HepG2 (cell line): ENCODE data around the gene STN1. TPM values are rescaled to one million over a fixed set of nuclear protein-coding genes. Genes with fewer than 3 reads are reported as not detected.
A peak's percentile ranks its signal among the peaks of the same experiment; 100 is the strongest.

Experiments used
- ARID3A ChIP-seq: IDR thresholded peaks from 2 replicates; pipeline ENCODE4 v1.6.1; 2012; ENCODE audit warnings: low read depth, low read length, improper control_type of control experiment
- CBX1 ChIP-seq: IDR thresholded peaks from one replicate; pipeline ENCODE4 v1.6.1; 2016; ENCODE audit warnings: antibody characterized with exemption, low read depth
- ELF3 ChIP-seq: IDR thresholded peaks from 2 replicates; pipeline ENCODE4 v1.6.1; 2016; ENCODE audit warnings: missing genetic modification reagents, missing compliant biosample characterization
- ETV6 ChIP-seq: sonication (generic); formaldehyde crosslinking; conservative IDR thresholded peaks from 2 replicates; pipeline ENCODE4 v1.4.0; 2020; ENCODE audit warnings: missing genetic modification reagents
- GABPB1 ChIP-seq: IDR thresholded peaks from 2 replicates; pipeline ENCODE4 v1.6.1; 2016; ENCODE audit warnings: mild to moderate bottlenecking, missing genetic modification reagents, moderate library complexity, missing compliant biosample characterization
- KDM5B ChIP-seq: sonication (generic); formaldehyde crosslinking; IDR thresholded peaks from 2 replicates; pipeline ENCODE4 v1.4.0; 2020; ENCODE audit warnings: missing genetic modification reagents, mild to moderate bottlenecking, borderline replicate concordance
- LCORL ChIP-seq, 2 experiments: fragments of 450-650 bp in 1 of 2; sonication (generic) in 1 of 2; formaldehyde crosslinking in 1 of 2; IDR thresholded peaks; 2 replicates each; pipeline versions ENCODE4 v1.5.0 to v1.6.1; 2017 to 2020; ENCODE audit warnings: antibody characterized with exemption in 1 of 2, missing genetic modification reagents in 1 of 2
- MYNN ChIP-seq: sonication (generic); formaldehyde crosslinking; IDR thresholded peaks from 2 replicates; pipeline ENCODE4 v1.4.0; 2020; ENCODE audit warnings: mild to moderate bottlenecking, low read depth, missing genetic modification reagents
- NCOR1 ChIP-seq: fragments of 200-600 bp; sonication (generic); IDR thresholded peaks from 2 replicates; pipeline ENCODE4 v1.7.0; 2017; ENCODE audit warnings: antibody characterized with exemption, low read length, borderline replicate concordance
- SIN3A ChIP-seq: IDR thresholded peaks from 2 replicates; pipeline ENCODE4 v1.6.1; 2011; ENCODE audit warnings: low read depth, mild to moderate bottlenecking, control low read depth, low read length, borderline replicate concordance
- SKIL ChIP-seq: sonication (generic); formaldehyde crosslinking; IDR thresholded peaks from 2 replicates; pipeline ENCODE4 v1.8.0; 2022; ENCODE audit warnings: missing genetic modification reagents, mild to moderate bottlenecking, moderate library complexity, borderline replicate concordance
- STAG1 ChIP-seq: sonication (generic); formaldehyde crosslinking; IDR thresholded peaks from 2 replicates; pipeline ENCODE4 v1.4.0; 2020; ENCODE audit warnings: missing genetic modification reagents
- TOE1 ChIP-seq: sonication (generic); formaldehyde crosslinking; IDR thresholded peaks from 2 replicates; pipeline ENCODE4 v1.4.0; 2020; ENCODE audit warnings: mild to moderate bottlenecking, missing genetic modification reagents
- ZBTB37 ChIP-seq: sonication (generic); formaldehyde crosslinking; IDR thresholded peaks from 2 replicates; pipeline ENCODE4 v1.4.0; 2020; ENCODE audit warnings: mild to moderate bottlenecking, missing genetic modification reagents
- ZFAT ChIP-seq: sonication (generic); formaldehyde crosslinking; conservative IDR thresholded peaks from 2 replicates; pipeline ENCODE4 v1.8.1; 2023; ENCODE audit warnings: missing genetic modification reagents, inconsistent platforms
- ZMYM4 ChIP-seq: sonication (generic); formaldehyde crosslinking; IDR thresholded peaks from 2 replicates; pipeline ENCODE4 v1.8.1; 2023; ENCODE audit warnings: mild to moderate bottlenecking, missing genetic modification reagents
- ZNF292 ChIP-seq: sonication (generic); formaldehyde crosslinking; IDR thresholded peaks from 2 replicates; pipeline ENCODE4 v1.8.1; 2022; ENCODE audit warnings: mild to moderate bottlenecking, low read depth, missing genetic modification reagents, borderline replicate concordance
- ZNF337 ChIP-seq: sonication (generic); formaldehyde crosslinking; IDR thresholded peaks from 2 replicates; pipeline ENCODE4 v1.5.1; 2020; ENCODE audit warnings: missing genetic modification reagents, low read depth, mild to moderate bottlenecking, borderline replicate concordance
- ZNF468 ChIP-seq: sonication (generic); formaldehyde crosslinking; IDR thresholded peaks from 2 replicates; pipeline ENCODE4 v1.8.0; 2022; ENCODE audit warnings: mild to moderate bottlenecking, moderate library complexity, missing genetic modification reagents
- ZSCAN5A ChIP-seq: sonication (generic); formaldehyde crosslinking; IDR thresholded peaks from 2 replicates; pipeline ENCODE4 v1.8.0; 2022; ENCODE audit warnings: mild to moderate bottlenecking, missing genetic modification reagents, borderline replicate concordance
- ZUFSP ChIP-seq: sonication (generic); formaldehyde crosslinking; IDR thresholded peaks from 2 replicates; pipeline ENCODE4 v1.9.0; 2021; ENCODE audit warnings: missing genetic modification reagents, mild to moderate bottlenecking, borderline replicate concordance
- polyA plus RNA-seq, 8 experiments: library from polyadenylated mRNA; depleted of rRNA in 3 of 8; stranded (reverse) in 7 of 8; unstranded in 1 of 8; fragments of >200 nt; fragmentation: Illumina TruSeq in 4 of 8; extraction: Trizol in 4 of 8; gene quantifications; 2 replicates each; pipeline versions ENCODE4 v1.2.1 to v1.2.3, GENCODE V29; 2011 to 2016; ENCODE audit warnings: low read depth in 4 of 8, missing spikeins in 1 of 8, mixed read lengths in 1 of 8; ENCODE audit not compliant: insufficient read depth in 1 of 8
- total RNA-seq, 5 experiments: library from RNA; depleted of rRNA; stranded (reverse); fragments of >200 nt; fragmentation: Illumina TruSeq; extraction: Trizol; gene quantifications; 2 replicates each; pipeline ENCODE4 v1.2.3, GENCODE V29; 2016; ENCODE audit warnings: low read depth in 1 of 5

Gene STN1
- total and polyA plus RNA-seq, 2 of the 13 experiments (the other 11 are each of a cell fraction or from before 2014, with no cell fraction given), result 17.6 to 22.7 TPM

GRCh38 chr10:103833731-103834365, 84.1 kb downstream of the STN1 start (continued):
- TF ChIP-seq NCOR1, result 0 out of 2 replicates have a peak, but pooled peaks have one; percentile 52
- TF ChIP-seq ZNF292 (CRISPR knock-in tag), result peak; percentile 48
- TF ChIP-seq ZNF337, result no peak
- TF ChIP-seq ELF3, result peak; percentile 98
- no peak for TF ChIP-seq ZUFSP
- TF ChIP-seq ZBTB37, result peak; percentile 73; the same call in 1 of the 2 replicates
- 0 out of 2 replicates have a peak, but pooled peaks have one; percentile 67 for TF ChIP-seq ETV6 (CRISPR knock-in tag)
- TF ChIP-seq CBX1, result peak; percentile 32
- peak; percentile 52; the same call in 1 of the 2 replicates for TF ChIP-seq KDM5B
- no peak for TF ChIP-seq LCORL (IDR thresholded peaks at IDR 0.05)
- peak; percentile 94 for TF ChIP-seq LCORL (CRISPR knock-in tag; IDR thresholded peaks at IDR 0.05)
- peak; percentile 33; the same call in 1 of the 2 replicates for TF ChIP-seq ZMYM4 (CRISPR knock-in tag)
- no peak for TF ChIP-seq ZFAT (CRISPR knock-in tag)
- TF ChIP-seq SKIL (CRISPR knock-in tag), result peak; percentile 87
- TF ChIP-seq MYNN (CRISPR knock-in tag), result no peak
- TF ChIP-seq SIN3A, result 0 out of 2 replicates have a peak, but pooled peaks have one; percentile 78
- no peak for TF ChIP-seq ZNF468 (CRISPR knock-in tag)
- TF ChIP-seq ARID3A, result peak; percentile 61
- TF ChIP-seq STAG1 (CRISPR knock-in tag), result no peak
- TF ChIP-seq GABPB1 (CRISPR knock-in tag), result peak; percentile 42
- TF ChIP-seq ZSCAN5A (CRISPR knock-in tag), result no peak
- no peak for TF ChIP-seq TOE1
